ENCODE results near the gene TRPM2. TPM values are rescaled to one million over a fixed set of nuclear protein-coding genes. Genes with fewer than 3 reads are reported as not detected.

TRPM2 gene
- total RNA-seq, 2 experiments from 2014 or later, result 1.9 to 2.9 TPM

- H3K27ac Mint-ChIP-seq, result no peak overlapping the region
- ChIA-PET POLR2A (no interaction called here), CTCF (interaction anchor here (1.1 kb wide), 1 partner anchor 9 kb away, joined by 3 read pairs; no protein-coding TSS in a partner anchor)
- Histone ChIP-seq H3K9me3 (ENCODE audit: control insufficient read depth in 1 of 2, insufficient read depth in 1 of 2, low read length in 2 of 2) (peaks cover 9 to 20% of the 10 kb centered on the region in 2 experiments), H3K4me3 (ENCODE audit: low read length) (no peak overlapping the region), H3K36me3 (ENCODE audit: insufficient read depth, low read length) (no peaks in the 10 kb centered on the region), H3K27me3 (ENCODE audit: control insufficient read depth in 1 of 2, insufficient read depth in 2 of 2, low read length in 2 of 2) (peaks cover 0 to 5% of the 10 kb centered on the region in 2 experiments), H3K27ac (ENCODE audit: low read depth in 1 of 2, low read length in 2 of 2) (no peak overlapping the region), H3K4me1 (ENCODE audit: insufficient read depth, low read length) (peaks cover 11% of the 10 kb centered on the region)
- H3K4me3 Mint-ChIP-seq, result no peak overlapping the region
- peaks cover 7% of the 10 kb centered on the region for H3K27me3 Mint-ChIP-seq
- H3K9me3 Mint-ChIP-seq, result peaks cover 3% of the 10 kb centered on the region
- intact Hi-C loops (cut with DNase I, micrococcal nuclease), result no loop called here
- H3K36me3 Mint-ChIP-seq (ENCODE audit: low read depth), result no peaks in the 10 kb centered on the region
- H3K4me1 Mint-ChIP-seq (ENCODE audit: low read depth), result peaks cover 9% of the 10 kb centered on the region
- TF ChIP-seq CTCF (IDR thresholded peaks at IDR 0.05), result no peak
- no peak for DNase-seq
- ATAC-seq (ENCODE audit: poor library complexity), result no peak
Observed at GRCh38 chr21:44489962-44490361, 136.5 kb downstream of the TRPM2 start.

GRCh38 chr21:44490405-44490804 lies 137.0 kb downstream of the TRPM2 start:
- DNase-seq, result no peak
- H3K4me1 ChIP-seq (ENCODE audit: insufficient read depth, low read length), result peaks cover 10% of the 10 kb centered on the region
- no peak overlapping the region for H3K27ac Mint-ChIP-seq
- no peak overlapping the region for H3K4me3 ChIP-seq (ENCODE audit: low read length)
- no peak for ATAC-seq (ENCODE audit: poor library complexity)
- ChIA-PET POLR2A (no interaction called here), CTCF (interaction anchor here (1.1 kb wide), 1 partner anchor 10 kb away, joined by 3 read pairs; no protein-coding TSS in a partner anchor)
- no peak overlapping the region for H3K27ac ChIP-seq (ENCODE audit: low read depth in 1 of 2, low read length in 2 of 2)
- H3K9me3 Mint-ChIP-seq, result peaks cover 3% of the 10 kb centered on the region
- no peaks in the 10 kb centered on the region for H3K36me3 Mint-ChIP-seq (ENCODE audit: low read depth)
- no peaks in the 10 kb centered on the region for H3K36me3 ChIP-seq (ENCODE audit: insufficient read depth, low read length)
- no peak overlapping the region for H3K4me3 Mint-ChIP-seq
- H3K9me3 ChIP-seq (ENCODE audit: control insufficient read depth in 1 of 2, insufficient read depth in 1 of 2, low read length in 2 of 2), result peaks cover 9 to 20% of the 10 kb centered on the region in 2 experiments
- peaks cover 0 to 8% of the 10 kb centered on the region in 2 experiments for H3K27me3 ChIP-seq (ENCODE audit: control insufficient read depth in 1 of 2, insufficient read depth in 2 of 2, low read length in 2 of 2)
- peaks cover 10% of the 10 kb centered on the region for H3K27me3 Mint-ChIP-seq
- TF ChIP-seq CTCF (IDR thresholded peaks at IDR 0.05), result no peak
- intact Hi-C loops (cut with DNase I, micrococcal nuclease), result no loop called here
- H3K4me1 Mint-ChIP-seq (ENCODE audit: low read depth), result peaks cover 6% of the 10 kb centered on the region

- Histone ChIP-seq H3K4me1 (ENCODE audit: insufficient read depth, low read length) (peaks cover 6% of the 10 kb centered on the region), H3K27ac (ENCODE audit: low read depth in 1 of 2, low read length in 2 of 2) (no peak overlapping the region), H3K9me3 (ENCODE audit: control insufficient read depth in 1 of 2, insufficient read depth in 1 of 2, low read length in 2 of 2) (peaks cover 9 to 20% of the 10 kb centered on the region in 2 experiments), H3K36me3 (ENCODE audit: insufficient read depth, low read length) (no peaks in the 10 kb centered on the region), H3K27me3 (ENCODE audit: control insufficient read depth in 1 of 2, insufficient read depth in 2 of 2, low read length in 2 of 2) (peaks cover 0 to 10% of the 10 kb centered on the region in 2 experiments), H3K4me3 (ENCODE audit: low read length) (no peak overlapping the region)
- Mint-ChIP-seq H3K27me3 (peaks cover 14% of the 10 kb centered on the region), H3K27ac (no peak overlapping the region), H3K36me3 (ENCODE audit: low read depth) (no peaks in the 10 kb centered on the region), H3K4me3 (no peak overlapping the region), H3K4me1 (ENCODE audit: low read depth) (peaks cover 6% of the 10 kb centered on the region), H3K9me3 (peaks cover 3% of the 10 kb centered on the region)
- ATAC-seq (ENCODE audit: poor library complexity), result no peak
- TF ChIP-seq CTCF (IDR thresholded peaks at IDR 0.05), result no peak
- POLR2A ChIA-PET, result interaction anchor here (0.5 kb wide), 1 partner anchor 13 kb away, joined by 3 read pairs; no protein-coding TSS in a partner anchor
- intact Hi-C loops (cut with DNase I, micrococcal nuclease), result no loop called here
- CTCF ChIA-PET, result interaction anchor here (1.1 kb wide), 1 partner anchor 10 kb away, joined by 3 read pairs; no protein-coding TSS in a partner anchor
- no peak for DNase-seq
Observed at GRCh38 chr21:44490816-44491215, 137.4 kb downstream of the TRPM2 start.

Other genes with a start within 250 kb of the TRPM2 start
- 10 to 100 TPM; 38.0 to 40.6 TPM for gene PWP2, start 246.2 kb upstream of the TRPM2 start, total RNA-seq
- gene GATD3, start 219.9 kb upstream of the TRPM2 start, total RNA-seq, result 10 to 100 TPM; 21.9 to 23.0 TPM
- gene ICOSLG, start 112.7 kb upstream of the TRPM2 start, total RNA-seq, result 10 to 100 TPM; 22.2 to 22.9 TPM
- not detected for gene DNMT3L, start 91.7 kb upstream of the TRPM2 start, total RNA-seq
- under 1 TPM; 0.11 to 0.16 TPM for gene AIRE, start 67.7 kb upstream of the TRPM2 start, total RNA-seq
- 100 to 1,000 TPM; 115 to 117 TPM for gene PFKL, start 53.6 kb upstream of the TRPM2 start, total RNA-seq
- 10 to 100 TPM; 50.1 to 51.6 TPM for gene CFAP410, start 14.2 kb upstream of the TRPM2 start, total RNA-seq
- under 1 TPM; 0.55 to 0.61 TPM for gene LRRC3, start 101.9 kb downstream of the TRPM2 start, total RNA-seq
- gene KRTAP10-1, start 186.6 kb downstream of the TRPM2 start, total RNA-seq, result not detected
- not detected for gene KRTAP10-2, start 197.9 kb downstream of the TRPM2 start, total RNA-seq
- not detected for gene KRTAP10-3, start 205.2 kb downstream of the TRPM2 start, total RNA-seq
- gene KRTAP10-4, start 220.1 kb downstream of the TRPM2 start, total RNA-seq, result not detected
- gene KRTAP10-5, start 227.0 kb downstream of the TRPM2 start, total RNA-seq, result not detected
- gene KRTAP10-6, start 238.9 kb downstream of the TRPM2 start, total RNA-seq, result not detected
- gene KRTAP10-7, start 247.0 kb downstream of the TRPM2 start, total RNA-seq, result not detected